GM12864 (cell line): ENCODE data around the gene KIAA0319L.
"Not testable (repeated sequence)": the region's sequence is repeated elsewhere in the genome, so short reads cannot be mapped to it uniquely, and the experiment has no call there.

Source experiments
- DNase-seq: peaks from one replicate; pipeline ENCODE4 v3.0.0-alpha.2; 2011; ENCODE audit warnings: low read depth
- H3K4me3 ChIP-seq: 2 replicates; pipeline ENCODE4 v1.5.1; 2011; ENCODE audit warnings: mild to moderate bottlenecking, low read depth, low read length, control low read depth
- TF ChIP-seq, protein P1 (sequence below): IDR thresholded peaks from 2 replicates; pipeline ENCODE4 v1.5.1; 2011; ENCODE audit warnings: low read depth, mild to moderate bottlenecking, moderate library complexity, low read length, control low read depth, inconsistent platforms; ENCODE audit errors: missing control alignments

KIAA0319L gene

GRCh38 chr1:35590476-35591040 is 33.4 kb upstream of the KIAA0319L start:
- H3K4me3 ChIP-seq: no peak overlapping the region
- DNase-seq: no peak
- TF ChIP-seq, protein P1, sequence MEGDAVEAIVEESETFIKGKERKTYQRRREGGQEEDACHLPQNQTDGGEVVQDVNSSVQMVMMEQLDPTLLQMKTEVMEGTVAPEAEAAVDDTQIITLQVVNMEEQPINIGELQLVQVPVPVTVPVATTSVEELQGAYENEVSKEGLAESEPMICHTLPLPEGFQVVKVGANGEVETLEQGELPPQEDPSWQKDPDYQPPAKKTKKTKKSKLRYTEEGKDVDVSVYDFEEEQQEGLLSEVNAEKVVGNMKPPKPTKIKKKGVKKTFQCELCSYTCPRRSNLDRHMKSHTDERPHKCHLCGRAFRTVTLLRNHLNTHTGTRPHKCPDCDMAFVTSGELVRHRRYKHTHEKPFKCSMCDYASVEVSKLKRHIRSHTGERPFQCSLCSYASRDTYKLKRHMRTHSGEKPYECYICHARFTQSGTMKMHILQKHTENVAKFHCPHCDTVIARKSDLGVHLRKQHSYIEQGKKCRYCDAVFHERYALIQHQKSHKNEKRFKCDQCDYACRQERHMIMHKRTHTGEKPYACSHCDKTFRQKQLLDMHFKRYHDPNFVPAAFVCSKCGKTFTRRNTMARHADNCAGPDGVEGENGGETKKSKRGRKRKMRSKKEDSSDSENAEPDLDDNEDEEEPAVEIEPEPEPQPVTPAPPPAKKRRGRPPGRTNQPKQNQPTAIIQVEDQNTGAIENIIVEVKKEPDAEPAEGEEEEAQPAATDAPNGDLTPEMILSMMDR: no peak

DNA sequence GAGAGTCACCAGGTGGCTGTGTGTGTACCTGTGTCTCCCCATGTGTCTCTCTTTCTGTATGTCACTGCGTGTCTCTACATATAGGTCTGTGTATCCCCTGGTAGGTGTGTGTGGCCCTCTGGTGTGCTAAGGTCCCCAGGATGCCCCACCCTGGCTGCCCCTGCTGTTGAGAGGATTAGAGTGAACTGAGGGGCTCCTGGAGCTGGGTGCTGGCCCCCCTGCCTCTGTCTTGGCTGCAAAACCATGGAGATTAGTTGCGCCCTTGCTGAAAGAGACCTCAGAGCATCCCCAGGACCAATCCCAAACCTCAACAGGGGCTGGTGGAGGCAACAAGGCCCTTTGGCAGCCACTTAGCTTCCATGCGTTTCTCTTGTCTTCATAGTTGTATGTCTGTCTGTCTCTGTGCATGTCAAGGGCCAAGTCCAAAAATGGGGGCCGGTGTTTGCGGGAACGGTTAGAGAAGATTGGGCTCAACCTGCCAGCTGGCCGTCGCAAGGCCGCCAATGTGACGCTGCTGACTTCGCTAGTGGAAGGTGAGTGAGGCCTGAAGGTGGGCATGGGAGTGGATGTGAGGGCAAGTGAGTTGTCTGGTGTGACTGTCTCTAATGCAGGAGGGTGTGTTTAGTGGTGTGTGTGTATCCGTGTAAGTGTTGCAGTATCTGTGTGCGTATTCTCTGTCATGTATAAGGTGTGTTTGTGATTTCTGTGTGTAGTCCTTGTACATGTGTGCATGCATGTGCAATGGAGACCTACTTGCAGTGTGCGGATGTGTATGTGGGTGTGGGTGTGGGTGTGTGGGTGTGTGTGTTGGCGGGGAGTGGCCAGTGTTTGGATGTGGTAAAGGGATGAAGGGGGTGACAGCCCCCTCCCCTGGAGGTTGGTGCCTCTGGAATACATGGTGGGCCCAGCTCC is 32.6 kb upstream of the KIAA0319L start:
- DNase-seq: no peak
- H3K4me3 ChIP-seq: no peak overlapping the region
- TF ChIP-seq, protein P1: no peak

- no peak for DNase-seq
- no peak overlapping the region for H3K4me3 ChIP-seq
- TF ChIP-seq, protein P1: no peak
Measured at GRCh38 chr1:35588197-35588910, 31.2 kb upstream of the KIAA0319L start.

DNA sequence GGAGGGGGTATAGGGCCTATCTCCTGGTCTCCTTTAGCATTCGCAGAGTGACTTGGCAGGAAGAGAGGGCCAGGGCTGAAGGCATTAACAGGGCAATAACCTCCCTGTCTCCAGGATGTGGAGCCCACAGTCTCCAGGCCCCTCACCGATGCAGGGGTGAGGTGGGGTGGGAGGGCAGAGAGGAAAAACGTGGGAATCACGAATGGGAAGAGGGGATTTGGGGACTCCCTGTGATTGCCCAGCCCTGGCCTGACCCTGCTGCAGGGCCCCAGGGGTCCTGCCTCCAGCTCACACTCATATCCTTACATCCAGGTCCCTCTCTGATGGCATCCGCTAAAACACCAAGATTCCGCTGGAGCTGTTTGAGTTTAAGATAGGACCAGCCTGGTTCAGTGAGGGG is 30.5 kb upstream of the KIAA0319L start:
- TF ChIP-seq, protein P1: no peak
- no peak overlapping the region for H3K4me3 ChIP-seq
- no peak for DNase-seq

DNA sequence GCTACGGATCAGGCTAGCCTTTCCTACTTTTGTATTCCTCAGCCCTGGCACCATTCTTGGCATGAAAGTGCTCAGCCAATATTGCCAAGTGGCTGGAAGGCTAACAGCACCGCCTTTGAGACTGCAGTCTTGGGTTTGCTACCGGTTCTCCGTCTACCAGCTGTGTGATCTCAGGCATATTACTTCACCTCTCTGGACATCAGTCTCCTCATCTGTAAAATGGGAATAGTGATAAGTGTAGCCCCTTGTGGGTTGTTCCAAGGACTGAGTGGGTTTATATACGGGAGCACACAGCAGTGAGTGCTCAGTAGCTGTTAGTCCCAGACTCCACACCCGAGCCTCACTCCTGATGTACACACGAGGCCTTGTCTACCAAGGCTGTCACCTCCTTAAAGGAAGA is 29.6 kb upstream of the KIAA0319L start:
- TF ChIP-seq, protein P1: no peak
- no peak overlapping the region for H3K4me3 ChIP-seq
- DNase-seq: no peak

GRCh38 chr1:35585805-35586204 is 28.6 kb upstream of the KIAA0319L start:
- DNase-seq, H3K4me3 ChIP-seq: not testable (repeated sequence)

GRCh38 chr1:35585281-35585680 is 28.1 kb upstream of the KIAA0319L start:
- no peak overlapping the region for H3K4me3 ChIP-seq

GRCh38 chr1:35581621-35582020 is 24.4 kb upstream of the KIAA0319L start:
- not testable (repeated sequence) for H3K4me3 ChIP-seq, DNase-seq

More at GRCh38 chr1:35585281-35585680, 28.1 kb upstream of the KIAA0319L start:
- DNase-seq: no peak
- TF ChIP-seq, protein P1: no peak
